ENCODE measurements around the gene PJVK. TPM values are rescaled to one million over a fixed set of nuclear protein-coding genes. Genes with fewer than 3 reads are reported as not detected.

Gene PJVK
- total RNA-seq, 2 experiments from 2014 or later: 4.0 to 6.9 TPM

DNA sequence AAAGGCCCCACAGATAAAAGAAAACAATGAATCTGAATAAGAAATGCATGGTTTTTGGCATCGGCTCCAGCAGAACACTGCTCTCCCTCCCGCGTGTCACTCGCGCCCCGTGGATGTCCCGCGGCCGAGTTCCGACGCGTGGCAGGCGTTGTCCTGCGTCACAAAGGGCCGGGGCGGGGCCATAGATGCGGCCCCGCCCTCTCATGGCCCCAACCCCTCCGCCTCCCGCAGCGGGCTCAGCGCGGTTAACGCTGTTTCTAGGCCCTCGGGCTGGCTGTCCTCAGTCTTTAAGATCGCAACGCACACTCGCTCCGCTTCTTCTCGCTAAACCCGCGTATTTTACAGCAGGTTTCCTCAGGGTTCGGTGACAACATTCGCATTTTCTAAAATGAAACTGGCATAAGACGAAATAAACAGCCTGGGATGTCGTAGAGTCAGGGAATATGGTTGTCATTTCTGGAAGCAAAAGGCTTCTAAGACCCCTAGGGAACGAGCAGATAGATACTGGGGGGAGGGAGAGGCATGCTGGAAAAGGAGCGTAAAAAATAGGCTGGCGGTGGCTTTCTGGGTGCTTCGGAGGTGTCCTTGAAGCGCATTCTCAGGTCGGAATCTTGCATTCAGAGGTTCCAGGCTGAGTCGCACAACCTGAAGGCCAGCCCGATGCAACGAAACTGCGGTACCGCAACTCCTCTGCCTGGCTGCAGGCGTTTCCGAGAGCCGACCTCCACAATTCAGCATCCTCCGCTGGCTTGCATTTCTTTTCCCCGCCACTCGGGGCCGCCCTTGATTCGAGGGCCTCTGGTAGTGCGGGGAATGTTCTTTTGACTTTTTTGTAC lies 27.5 kb downstream of the PJVK start, which contains the start of gene FKBP7:
Gene FKBP7, minus strand, starts transcription at position 162 of the 836 bp plus-strand sequence. Its CDS starts 101 bp downstream, at position 61.
- no peaks in the 10 kb centered on the region for H3K9me3 ChIP-seq (ENCODE audit: low read length)
- peak; percentile 87 for DNase-seq (ENCODE audit: low spot score)
- H3K27ac ChIP-seq (ENCODE audit: low read depth, low read length, poor library complexity, severe bottlenecking): peak within 1 kb of the TSS; percentile 86
- intact Hi-C loops (cut with micrococcal nuclease; ENCODE audit: unreplicated experiment): loop anchor here (1.0 kb wide), 2 partner anchors 27 to 45 kb away; partner anchors contain the start of genes PJVK and PRKRA
- H3K36me3 ChIP-seq (ENCODE audit: insufficient read depth, low read length): no peaks in the 10 kb centered on the region
- no peaks in the 10 kb centered on the region for H3K9me2 ChIP-seq (ENCODE audit: insufficient read depth, low read length)
- peaks cover 46% of the 10 kb centered on the region for H3K79me2 ChIP-seq (ENCODE audit: insufficient read depth, low read depth, low read length)
- H2AFZ ChIP-seq (ENCODE audit: low read length): peak within 1 kb of the TSS; percentile 100
- BruUV-seq (replicated peaks): no TSS peak
- peak within 1 kb of the TSS; percentile 97 for H3K4me2 ChIP-seq (ENCODE audit: low read length)
- H3K4me1 ChIP-seq (ENCODE audit: insufficient read depth, low read length, poor library complexity, severe bottlenecking): peaks cover 38% of the 10 kb centered on the region
- TF ChIP-seq EZH2phosphoT487 (IDR thresholded peaks at IDR 0.05; ENCODE audit: borderline replicate concordance, low read depth, low read length): no peak
- TF ChIP-seq, protein P1, sequence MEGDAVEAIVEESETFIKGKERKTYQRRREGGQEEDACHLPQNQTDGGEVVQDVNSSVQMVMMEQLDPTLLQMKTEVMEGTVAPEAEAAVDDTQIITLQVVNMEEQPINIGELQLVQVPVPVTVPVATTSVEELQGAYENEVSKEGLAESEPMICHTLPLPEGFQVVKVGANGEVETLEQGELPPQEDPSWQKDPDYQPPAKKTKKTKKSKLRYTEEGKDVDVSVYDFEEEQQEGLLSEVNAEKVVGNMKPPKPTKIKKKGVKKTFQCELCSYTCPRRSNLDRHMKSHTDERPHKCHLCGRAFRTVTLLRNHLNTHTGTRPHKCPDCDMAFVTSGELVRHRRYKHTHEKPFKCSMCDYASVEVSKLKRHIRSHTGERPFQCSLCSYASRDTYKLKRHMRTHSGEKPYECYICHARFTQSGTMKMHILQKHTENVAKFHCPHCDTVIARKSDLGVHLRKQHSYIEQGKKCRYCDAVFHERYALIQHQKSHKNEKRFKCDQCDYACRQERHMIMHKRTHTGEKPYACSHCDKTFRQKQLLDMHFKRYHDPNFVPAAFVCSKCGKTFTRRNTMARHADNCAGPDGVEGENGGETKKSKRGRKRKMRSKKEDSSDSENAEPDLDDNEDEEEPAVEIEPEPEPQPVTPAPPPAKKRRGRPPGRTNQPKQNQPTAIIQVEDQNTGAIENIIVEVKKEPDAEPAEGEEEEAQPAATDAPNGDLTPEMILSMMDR (conservative IDR thresholded peaks at IDR 0.05; ENCODE audit: low read length): peak; percentile 85
- H4K20me1 ChIP-seq (ENCODE audit: insufficient read depth, low read length): peaks cover 13% of the 10 kb centered on the region; the same call in 1 of the 2 replicates
- peak within 1 kb of the TSS; percentile 78 for H3K4me3 ChIP-seq (ENCODE audit: low read depth, low read length, poor library complexity, severe bottlenecking)
- POLR2A ChIA-PET: interaction anchor here (1.6 kb wide), 1 partner anchor 14 kb away, joined by 4 read pairs; no protein-coding TSS in a partner anchor
- CTCF ChIA-PET (ENCODE audit: unreplicated experiment): no interaction called here

- intact Hi-C loops (cut with micrococcal nuclease; ENCODE audit: unreplicated experiment): loop anchor here (1.0 kb wide), 1 partner anchor 44 kb away; no protein-coding TSS in a partner anchor
- Histone ChIP-seq H3K4me1 (ENCODE audit: insufficient read depth, low read length, poor library complexity, severe bottlenecking) (peaks cover 38% of the 10 kb centered on the region), H4K20me1 (ENCODE audit: insufficient read depth, low read length) (peaks cover 13% of the 10 kb centered on the region; the same call in 1 of the 2 replicates), H3K9me3 (ENCODE audit: low read length) (no peaks in the 10 kb centered on the region), H3K36me3 (ENCODE audit: insufficient read depth, low read length) (no peaks in the 10 kb centered on the region), H3K79me2 (ENCODE audit: insufficient read depth, low read depth, low read length) (peaks cover 51% of the 10 kb centered on the region), H3K27ac (ENCODE audit: low read depth, low read length, poor library complexity, severe bottlenecking) (peak overlapping the region; percentile 86), H3K4me2 (ENCODE audit: low read length) (peak overlapping the region; percentile 97), H3K9me2 (ENCODE audit: insufficient read depth, low read length) (no peaks in the 10 kb centered on the region), H2AFZ (ENCODE audit: low read length) (peak overlapping the region; percentile 100; the same call in 1 of the 2 replicates), H3K4me3 (ENCODE audit: low read depth, low read length, poor library complexity, severe bottlenecking) (peak overlapping the region; percentile 78)
- POLR2A ChIA-PET: interaction anchor here (1.6 kb wide), 1 partner anchor 13 kb away, joined by 4 read pairs; no protein-coding TSS in a partner anchor
- no peak for TF ChIP-seq EZH2phosphoT487 (IDR thresholded peaks at IDR 0.05; ENCODE audit: borderline replicate concordance, low read depth, low read length)
- TF ChIP-seq, protein P1 (conservative IDR thresholded peaks at IDR 0.05; ENCODE audit: low read length): peak; percentile 48
- CTCF ChIA-PET (ENCODE audit: unreplicated experiment): no interaction called here
- no peak for DNase-seq (ENCODE audit: low spot score)
- BruUV-seq (replicated peaks): no TSS peak
These were observed 28.1 kb downstream of the PJVK start for GRCh38 chr2:178479275-178479616.

Data from OCI-LY7 (cell line).